Fibroblast of villous mesenchyme (primary cell): ENCODE data around the gene MMEL1. TPM values are rescaled to one million over a fixed set of nuclear protein-coding genes. Genes with fewer than 3 reads are reported as not detected.

ENCODE experiments used
- DNase-seq: peaks from one replicate; pipeline ENCODE4 v3.0.0-alpha.2; 2010; ENCODE audit warnings: low read depth
- H3K4me3 ChIP-seq: 2 replicates; pipeline ENCODE4 v1.5.1; 2011; ENCODE audit warnings: low read depth, mild to moderate bottlenecking, low read length
- total RNA-seq: library from RNA; depleted of rRNA; stranded (reverse); fragments of >200 nt; gene quantifications from 2 replicates; pipeline ENCODE4 v1.2.3, GENCODE V29; 2012
- TF ChIP-seq, protein P1 (sequence below): IDR thresholded peaks from 2 replicates; pipeline ENCODE4 v1.5.1; 2012; ENCODE audit warnings: low read depth, mild to moderate bottlenecking, low read length; ENCODE audit not compliant: insufficient read depth

Gene MMEL1
- total RNA-seq, 1 donor: under 0.01 TPM

DNA sequence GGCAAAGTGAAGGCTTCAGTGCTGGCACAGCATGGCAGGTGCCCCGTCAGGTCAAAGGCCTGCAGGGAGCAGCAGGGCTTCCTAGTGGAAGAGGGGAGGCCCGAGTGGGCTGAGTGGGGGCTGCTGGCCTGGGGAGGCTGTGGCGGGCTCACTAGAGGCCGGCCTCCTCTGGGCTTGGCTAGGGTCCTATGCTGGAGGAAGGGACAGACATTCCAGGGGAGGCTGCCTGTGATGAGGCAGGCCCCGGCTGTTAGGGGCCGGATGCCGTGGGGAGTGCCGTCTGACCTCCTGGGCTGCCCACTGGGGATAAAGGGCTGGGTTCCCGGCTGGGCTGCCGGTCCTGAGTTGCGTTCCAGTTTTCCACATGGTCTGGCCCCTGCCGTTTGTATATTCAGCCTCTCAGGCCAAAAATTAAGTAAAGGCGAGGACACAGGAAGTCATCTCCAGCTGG lies 25.1 kb downstream of the MMEL1 start:
- H3K4me3 ChIP-seq: no peak overlapping the region
- DNase-seq: no peak
- TF ChIP-seq, protein P1, sequence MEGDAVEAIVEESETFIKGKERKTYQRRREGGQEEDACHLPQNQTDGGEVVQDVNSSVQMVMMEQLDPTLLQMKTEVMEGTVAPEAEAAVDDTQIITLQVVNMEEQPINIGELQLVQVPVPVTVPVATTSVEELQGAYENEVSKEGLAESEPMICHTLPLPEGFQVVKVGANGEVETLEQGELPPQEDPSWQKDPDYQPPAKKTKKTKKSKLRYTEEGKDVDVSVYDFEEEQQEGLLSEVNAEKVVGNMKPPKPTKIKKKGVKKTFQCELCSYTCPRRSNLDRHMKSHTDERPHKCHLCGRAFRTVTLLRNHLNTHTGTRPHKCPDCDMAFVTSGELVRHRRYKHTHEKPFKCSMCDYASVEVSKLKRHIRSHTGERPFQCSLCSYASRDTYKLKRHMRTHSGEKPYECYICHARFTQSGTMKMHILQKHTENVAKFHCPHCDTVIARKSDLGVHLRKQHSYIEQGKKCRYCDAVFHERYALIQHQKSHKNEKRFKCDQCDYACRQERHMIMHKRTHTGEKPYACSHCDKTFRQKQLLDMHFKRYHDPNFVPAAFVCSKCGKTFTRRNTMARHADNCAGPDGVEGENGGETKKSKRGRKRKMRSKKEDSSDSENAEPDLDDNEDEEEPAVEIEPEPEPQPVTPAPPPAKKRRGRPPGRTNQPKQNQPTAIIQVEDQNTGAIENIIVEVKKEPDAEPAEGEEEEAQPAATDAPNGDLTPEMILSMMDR: no peak

DNA sequence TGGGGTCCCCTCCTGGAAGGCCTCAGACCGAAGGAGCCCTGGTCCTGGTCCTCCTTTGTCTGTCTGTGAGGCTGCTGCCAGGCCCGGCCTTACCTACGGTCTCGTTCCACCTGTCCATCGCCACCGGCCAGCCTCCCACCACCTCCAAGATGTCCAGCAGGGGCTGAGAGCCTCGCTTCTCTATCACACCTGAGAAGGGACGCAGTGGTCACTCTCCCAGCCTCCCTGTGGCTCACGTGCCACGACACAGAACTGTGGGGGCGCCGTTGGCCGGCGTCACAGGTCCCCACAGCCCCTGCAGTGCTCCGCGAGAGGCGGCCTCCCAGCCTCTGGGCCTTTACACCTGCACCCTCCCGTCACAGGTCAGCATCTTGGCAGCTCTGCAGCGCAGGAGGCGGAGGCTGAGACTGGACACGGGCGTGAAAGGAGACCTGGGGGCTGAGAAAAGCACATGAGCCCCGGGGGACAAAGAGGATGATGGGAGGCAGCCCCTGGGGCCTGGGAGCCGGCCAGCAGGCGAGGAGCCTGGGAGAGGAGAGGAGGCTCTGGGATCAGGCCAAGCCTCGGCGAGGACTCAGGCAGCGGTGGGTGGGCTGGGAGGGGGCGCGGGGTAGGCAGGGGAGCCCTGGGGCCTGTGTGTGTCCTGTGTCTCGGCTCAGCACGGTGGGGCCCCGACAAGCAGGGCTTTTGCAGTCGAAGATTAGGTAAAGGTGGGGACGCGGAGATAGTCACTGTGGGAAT lies 25.8 kb downstream of the MMEL1 start:
- H3K4me3 ChIP-seq: no peak overlapping the region
- DNase-seq: no peak
- TF ChIP-seq, protein P1: no peak

DNA sequence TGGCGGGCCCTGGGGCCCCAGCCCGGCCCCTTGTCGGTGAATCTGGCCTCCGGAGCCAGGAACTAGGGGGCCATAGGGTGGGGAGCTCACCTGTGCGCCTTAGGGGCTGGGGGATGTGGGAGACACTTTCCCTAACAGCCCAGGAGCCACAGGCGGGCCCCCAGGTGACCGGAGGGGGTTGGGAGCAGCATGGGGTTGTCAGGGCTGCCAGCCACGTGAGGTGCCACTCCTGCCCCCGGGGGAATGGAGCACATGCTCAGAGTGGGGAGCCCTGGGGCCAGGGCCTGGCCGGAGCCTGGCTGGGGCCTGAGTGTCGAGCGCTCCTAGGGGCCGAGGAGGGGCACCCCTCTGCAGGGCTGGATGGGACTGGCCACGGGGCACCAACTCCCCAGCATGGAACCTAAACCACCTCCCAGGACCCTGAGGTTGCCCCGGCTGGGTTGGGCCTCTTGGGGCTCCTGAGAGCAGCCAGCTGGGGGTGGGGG lies 26.4 kb downstream of the MMEL1 start:
- DNase-seq: no peak
- TF ChIP-seq, protein P1: no peak
- H3K4me3 ChIP-seq: no peak overlapping the region

DNA sequence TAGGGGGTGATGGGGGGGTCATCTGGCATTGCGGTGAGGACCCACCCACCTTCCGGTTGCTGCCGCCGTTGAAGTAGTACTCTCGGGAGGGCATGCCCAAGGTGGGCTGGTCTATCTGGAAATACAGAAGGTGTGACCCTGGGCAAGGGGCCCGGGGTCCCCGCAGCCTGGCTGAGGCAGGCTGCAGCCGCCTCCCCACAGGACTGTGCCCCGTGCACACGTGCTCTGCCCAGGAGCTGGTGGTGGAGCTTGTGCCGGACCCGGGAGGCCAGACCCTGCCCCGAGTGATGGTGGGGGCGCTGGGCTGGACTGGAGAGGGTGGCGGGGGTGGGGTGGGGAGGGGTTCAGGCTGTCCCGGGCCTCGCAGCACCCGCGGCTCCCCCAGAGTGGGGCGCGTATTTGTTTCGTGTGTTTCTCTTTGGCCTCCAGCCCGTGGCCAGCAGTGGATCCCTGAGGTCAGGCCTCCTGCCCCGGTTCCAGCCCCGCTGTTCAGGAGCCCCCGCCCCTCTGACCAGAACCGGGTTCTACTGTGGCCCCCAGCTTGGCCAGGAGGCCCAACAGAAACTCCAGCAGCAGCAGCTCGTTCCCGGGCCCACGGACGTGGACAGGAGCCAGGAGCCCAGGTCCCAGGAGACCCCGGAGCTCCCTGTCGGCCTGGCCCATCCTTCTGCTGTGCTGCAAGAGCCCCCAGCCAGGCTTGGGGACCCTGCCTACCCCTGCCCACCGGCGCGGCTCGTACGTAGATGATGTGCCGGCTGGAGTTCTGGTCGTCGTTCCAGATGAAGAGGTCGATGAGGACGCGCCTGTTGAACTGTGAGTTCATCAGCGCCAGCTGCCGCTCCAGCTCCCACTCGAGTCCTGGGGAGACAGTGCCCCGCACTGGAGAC lies 27.1 kb downstream of the MMEL1 start:
- no peak for DNase-seq
- H3K4me3 ChIP-seq: no peak overlapping the region
- TF ChIP-seq, protein P1: no peak

DNA sequence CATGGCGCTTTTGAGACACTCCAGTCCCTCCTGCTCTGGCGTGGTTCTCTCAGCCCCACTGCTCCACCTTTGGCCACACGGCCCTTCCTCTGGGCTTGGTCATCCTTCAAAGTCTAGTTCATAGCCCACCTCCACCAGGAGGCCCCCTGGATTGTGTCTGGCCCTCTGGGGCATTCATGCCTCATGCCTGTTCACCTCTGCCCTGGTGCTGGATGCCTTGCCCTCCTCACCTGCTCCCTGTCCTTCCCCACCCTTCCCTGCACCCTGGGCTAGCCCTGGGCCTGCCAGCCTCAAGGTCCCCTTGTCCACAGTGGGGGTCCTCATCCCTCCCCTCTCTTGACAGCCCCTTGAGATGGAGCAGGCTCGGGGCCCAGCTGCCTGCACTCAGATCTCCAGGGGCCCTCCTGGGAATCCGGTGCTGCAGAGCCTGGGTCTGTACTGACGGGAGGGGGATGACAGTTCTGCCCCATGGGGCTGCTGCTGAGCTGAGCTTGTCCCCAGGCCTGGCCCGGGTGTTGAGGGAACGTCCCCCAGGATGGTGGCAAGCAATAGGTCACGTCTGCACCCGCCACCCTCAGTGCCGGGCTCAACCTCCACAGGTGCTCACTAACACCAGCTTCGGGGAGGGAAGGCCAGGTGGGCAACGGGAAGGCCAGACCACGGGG lies 27.8 kb downstream of the MMEL1 start:
- TF ChIP-seq, protein P1: no peak
- no peak for DNase-seq

DNA sequence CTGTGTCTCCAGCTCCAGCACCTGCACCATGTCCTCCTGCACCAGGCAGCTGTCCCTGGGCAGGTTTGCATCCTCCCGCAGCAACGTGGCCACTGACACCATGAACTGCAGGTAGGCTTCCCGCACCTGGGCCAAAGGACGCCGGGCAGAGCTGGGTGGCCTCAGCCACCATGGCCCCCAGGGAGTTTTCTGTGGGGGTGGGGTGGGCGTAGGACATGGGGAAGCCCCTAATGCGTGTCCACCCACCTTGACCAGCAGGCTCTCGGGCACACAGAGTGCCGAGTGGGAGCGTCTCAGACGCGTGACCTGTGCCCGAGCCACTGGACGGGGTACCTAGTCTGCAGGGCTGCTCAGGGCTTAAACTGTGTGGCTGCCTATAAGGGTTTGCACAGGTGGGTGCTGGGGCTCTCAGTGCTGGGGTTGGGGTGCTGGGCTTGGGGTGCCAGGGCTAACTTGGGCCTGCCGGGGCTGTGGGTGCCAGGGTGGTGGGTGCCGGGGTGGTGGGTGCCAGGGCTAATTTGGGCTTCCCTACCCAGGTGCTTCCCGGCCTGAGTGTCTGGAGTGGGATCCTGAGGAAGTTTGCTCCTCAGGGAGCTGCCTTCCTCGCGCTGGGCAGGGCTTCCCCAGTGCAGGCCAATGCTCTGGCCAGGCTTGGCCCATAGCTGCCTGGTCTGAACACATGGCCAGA lies 28.5 kb downstream of the MMEL1 start:
- TF ChIP-seq, protein P1: no peak
- no peak for DNase-seq

More for the DNA sequence above, 27.8 kb downstream of the MMEL1 start:
- no peak overlapping the region for H3K4me3 ChIP-seq

More for the DNA sequence above, 28.5 kb downstream of the MMEL1 start:
- H3K4me3 ChIP-seq: no peak overlapping the region
